Gastrocnemius medialis (tissue), 4 donors: ENCODE data around the gene RXRB. TPM values are rescaled to one million over a fixed set of nuclear protein-coding genes. Genes with fewer than 3 reads are reported as not detected.
"Not testable (repeated sequence)": the region's sequence is repeated elsewhere in the genome, so short reads cannot be mapped to it uniquely, and the experiment has no call there.

Experiments used
- ATAC-seq, 2 donors: fragments of 150-250 bp; one replicate each; pipeline ENCODE4 v1.9.1; 2016
- DNase-seq, 2 donors: peaks; one replicate each; pipeline ENCODE4 v3.0.0-alpha.2; 2019
- H3K27ac ChIP-seq, 4 donors: fragments of 200-600 bp; sonication (generic); 1 replicate in 1 of 4; 2 replicates in 3 of 4; pipeline ENCODE4 v1.5.1; 2016 to 2018; ENCODE audit warnings: mild to moderate bottlenecking in 2 of 4, moderate library complexity in 1 of 4
- H3K27me3 ChIP-seq, 3 donors: fragments of 200-600 bp; sonication (generic) in 2 of 3; 1 replicate in 1 of 3; 2 replicates in 2 of 3; pipeline versions ENCODE4 v1.5.1 to v1.6.0; 2016 to 2019; ENCODE audit warnings: mild to moderate bottlenecking in 1 of 3, moderate library complexity in 1 of 3
- H3K36me3 ChIP-seq, 2 donors: fragments of 200-600 bp; sonication (generic) in 1 of 2; one replicate each; pipeline ENCODE4 v1.5.1; 2017 to 2018
- H3K4me1 ChIP-seq, 2 donors: fragments of 200-600 bp; sonication (generic) in 1 of 2; one replicate each; pipeline ENCODE4 v1.5.1; 2016 to 2017; ENCODE audit warnings: mild to moderate bottlenecking in 2 of 2
- H3K4me3 ChIP-seq, 4 donors: fragments of 200-600 bp; sonication (generic) in 3 of 4; 1 replicate in 1 of 4; 2 replicates in 3 of 4; pipeline ENCODE4 v1.5.1; 2016 to 2019; ENCODE audit warnings: mild to moderate bottlenecking in 2 of 4
- H3K9me3 ChIP-seq, 3 donors: fragments of 200-600 bp; sonication (generic) in 2 of 3; 1 replicate in 1 of 3; 2 replicates in 2 of 3; pipeline ENCODE4 v1.5.1; 2016 to 2019
- POLR2A ChIP-seq, 2 donors: fragments of 450-650 bp; IDR thresholded peaks; one replicate each; pipeline ENCODE4 v1.6.1; 2017; ENCODE audit warnings: antibody characterized with exemption in 2 of 2, mild to moderate bottlenecking in 2 of 2, moderate library complexity in 2 of 2
- in situ Hi-C, 4 donors: fragments of 200-750 bp; cut with MboI; loops; one replicate each; pipeline versions ENCODE4 v1.15.0 to v1.8.0; 2017; ENCODE audit warnings: low sequenced_read_pairs in 4 of 4
- intact Hi-C: fragments of 100-400 bp; cut with DNase I; formaldehyde crosslinking; loops from one replicate; pipeline ENCODE4 v1.15.1; 2023; ENCODE audit warnings: low total_unique reads
- total RNA-seq, 4 donors: library from RNA; depleted of rRNA; stranded (reverse); fragments of >200 nt; gene quantifications; one replicate each; pipeline versions ENCODE4 v1.1.0 to v1.2.3, GENCODE V29; 2016
- TF ChIP-seq, protein P1 (sequence below), 5 experiments: fragments of 450-650 bp in 3 of 5; fragments of 200-600 bp in 2 of 5; sonication (generic) in 2 of 5; IDR thresholded peaks in 4 of 5; conservative IDR thresholded peaks in 1 of 5; 1 replicate in 4 of 5; 2 replicates in 1 of 5; pipeline ENCODE4 v1.5.1; 2016 to 2019; ENCODE audit warnings: antibody characterized with exemption in 5 of 5, mild to moderate bottlenecking in 3 of 5, moderate library complexity in 3 of 5

RXRB gene
- total RNA-seq, 4 donors from 2014 or later: 20.8 to 38.4 (median 24.6) TPM

DNA sequence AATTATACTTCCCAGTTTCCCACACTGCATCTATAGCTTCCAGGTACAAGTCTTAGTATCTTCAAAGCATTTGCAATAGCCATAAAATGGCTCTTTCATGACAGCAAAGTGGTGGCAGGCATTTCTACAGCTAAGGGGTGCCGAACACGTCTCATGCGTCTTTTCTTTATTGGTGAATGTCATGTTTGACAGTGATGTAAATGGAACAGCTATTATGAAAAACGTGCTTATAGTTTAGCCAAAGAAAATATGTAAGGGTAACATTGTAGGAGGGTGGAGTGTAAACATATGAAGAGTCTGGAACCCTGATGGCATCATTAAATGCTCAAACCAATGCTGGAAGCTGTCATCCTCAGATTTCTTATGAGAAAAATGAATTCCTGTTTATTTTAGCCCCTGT lies 46.1 kb downstream of the RXRB start:
- TF ChIP-seq, protein P1, sequence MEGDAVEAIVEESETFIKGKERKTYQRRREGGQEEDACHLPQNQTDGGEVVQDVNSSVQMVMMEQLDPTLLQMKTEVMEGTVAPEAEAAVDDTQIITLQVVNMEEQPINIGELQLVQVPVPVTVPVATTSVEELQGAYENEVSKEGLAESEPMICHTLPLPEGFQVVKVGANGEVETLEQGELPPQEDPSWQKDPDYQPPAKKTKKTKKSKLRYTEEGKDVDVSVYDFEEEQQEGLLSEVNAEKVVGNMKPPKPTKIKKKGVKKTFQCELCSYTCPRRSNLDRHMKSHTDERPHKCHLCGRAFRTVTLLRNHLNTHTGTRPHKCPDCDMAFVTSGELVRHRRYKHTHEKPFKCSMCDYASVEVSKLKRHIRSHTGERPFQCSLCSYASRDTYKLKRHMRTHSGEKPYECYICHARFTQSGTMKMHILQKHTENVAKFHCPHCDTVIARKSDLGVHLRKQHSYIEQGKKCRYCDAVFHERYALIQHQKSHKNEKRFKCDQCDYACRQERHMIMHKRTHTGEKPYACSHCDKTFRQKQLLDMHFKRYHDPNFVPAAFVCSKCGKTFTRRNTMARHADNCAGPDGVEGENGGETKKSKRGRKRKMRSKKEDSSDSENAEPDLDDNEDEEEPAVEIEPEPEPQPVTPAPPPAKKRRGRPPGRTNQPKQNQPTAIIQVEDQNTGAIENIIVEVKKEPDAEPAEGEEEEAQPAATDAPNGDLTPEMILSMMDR (IDR thresholded peaks at IDR 0.05 in 4 of 5, conservative IDR thresholded peaks at IDR 0.05 in 1 of 5): no peak
- TF ChIP-seq POLR2A (IDR thresholded peaks at IDR 0.05): no peak
- intact Hi-C loops: no loop called here
- ATAC-seq: no peak

DNA sequence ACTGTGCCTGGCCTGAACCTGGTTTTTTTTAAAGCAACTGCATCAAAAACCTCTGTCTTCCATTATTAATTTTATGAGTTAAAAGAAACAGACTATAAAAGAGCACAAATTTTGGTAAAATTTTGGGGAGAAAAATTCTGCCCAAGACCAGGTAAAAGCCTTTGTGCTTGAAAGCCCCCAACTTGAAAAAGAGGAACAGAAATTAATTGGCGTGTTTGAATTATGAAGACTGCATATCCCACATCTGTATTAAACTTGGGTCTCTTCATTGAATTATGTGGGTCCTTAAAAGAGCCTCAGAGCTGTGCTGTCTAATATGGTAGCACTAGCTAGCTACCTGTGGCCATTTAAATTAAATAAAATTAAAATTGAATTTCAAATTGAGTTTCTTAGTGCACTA lies 49.4 kb downstream of the RXRB start:
- TF ChIP-seq, protein P1 (IDR thresholded peaks at IDR 0.05 in 4 of 5, conservative IDR thresholded peaks at IDR 0.05 in 1 of 5): no peak
- no peak for TF ChIP-seq POLR2A (IDR thresholded peaks at IDR 0.05)
- no peak for DNase-seq
- peaks cover 0 to 13% (median 11%) of the 10 kb centered on the region in 3 donors for H3K27me3 ChIP-seq
- no peaks in the 10 kb centered on the region for H3K9me3 ChIP-seq
- no peak overlapping the region for H3K4me3 ChIP-seq
- in situ Hi-C loops: no loop called here
- H3K36me3 ChIP-seq: no peaks in the 10 kb centered on the region
- ATAC-seq: no peak
- intact Hi-C loops: no loop called here
- H3K4me1 ChIP-seq: no peaks in the 10 kb centered on the region
- no peak overlapping the region for H3K27ac ChIP-seq

More for the DNA sequence above, 46.1 kb downstream of the RXRB start:
- in situ Hi-C loops: no loop called here
- H3K27me3 ChIP-seq: peaks cover 0 to 12% (median 6%) of the 10 kb centered on the region in 3 donors
- H3K36me3 ChIP-seq: no peaks in the 10 kb centered on the region
- DNase-seq: no peak
- H3K27ac ChIP-seq: no peak overlapping the region
- no peaks in the 10 kb centered on the region for H3K9me3 ChIP-seq
- H3K4me1 ChIP-seq: no peaks in the 10 kb centered on the region
- no peak overlapping the region for H3K4me3 ChIP-seq

DNA sequence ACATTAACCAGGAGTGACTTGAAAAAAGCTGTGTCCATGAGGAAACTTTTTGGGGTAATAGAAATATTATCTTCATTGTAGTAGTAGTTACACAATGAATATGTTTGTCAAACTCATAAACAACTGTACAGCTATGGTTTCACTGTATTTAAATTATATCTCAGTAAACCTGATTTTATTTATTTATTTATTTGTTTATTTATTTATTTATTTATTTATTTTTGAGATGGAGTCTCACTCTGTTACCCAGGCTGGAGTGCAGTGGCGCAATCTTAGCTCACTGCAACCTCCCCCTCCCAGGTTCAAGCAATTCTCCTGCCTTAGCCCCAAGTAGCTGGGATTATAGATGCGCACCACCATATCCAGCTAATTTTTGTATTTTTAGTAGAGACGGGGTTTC lies 49.9 kb downstream of the RXRB start:
- H3K27ac ChIP-seq, H3K36me3 ChIP-seq, H3K4me1 ChIP-seq, H3K4me3 ChIP-seq, in situ Hi-C loops, ATAC-seq, intact Hi-C loops, H3K9me3 ChIP-seq, DNase-seq: not testable (repeated sequence)
- peaks cover 0 to 13% (median 11%) of the 10 kb centered on the region in 3 donors for H3K27me3 ChIP-seq

DNA sequence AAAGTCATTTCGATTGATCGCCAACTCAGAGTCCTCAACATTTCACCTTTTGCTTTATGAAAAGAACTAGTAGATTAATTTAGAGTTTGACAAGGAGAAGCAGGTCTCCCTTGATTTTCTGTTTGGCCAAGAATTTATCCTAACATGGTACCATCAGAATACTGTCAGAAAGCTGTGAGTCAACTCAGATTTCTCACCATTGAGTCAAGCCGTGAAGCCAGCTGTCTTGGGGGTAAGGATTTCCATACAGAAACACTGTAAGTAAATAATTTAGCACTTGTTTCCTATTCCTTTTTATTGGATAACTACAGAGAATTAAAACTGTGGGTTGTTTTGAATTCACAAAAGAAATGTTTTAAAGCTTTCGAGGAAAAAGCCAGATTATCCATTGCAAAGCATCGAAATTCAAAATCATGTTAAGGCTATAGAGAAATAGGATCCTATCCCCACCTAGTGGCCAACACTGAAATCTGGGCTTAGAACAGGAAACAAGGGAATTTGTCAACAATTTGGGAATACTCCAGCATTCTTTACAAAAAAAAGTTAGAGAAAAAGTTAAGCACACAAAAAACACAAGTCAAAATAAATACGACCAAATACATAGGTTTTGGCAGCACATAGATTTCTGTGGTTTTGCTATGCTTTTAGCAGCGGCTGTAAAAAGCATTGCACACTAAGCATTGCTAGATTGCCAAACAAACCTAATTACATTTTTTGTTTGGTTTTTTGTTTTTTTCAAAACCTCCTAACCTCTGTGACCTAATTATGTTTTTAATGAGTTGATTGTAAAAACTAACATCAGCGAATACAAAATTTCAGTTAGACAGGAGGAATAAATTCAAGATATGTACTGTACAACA lies 52.4 kb downstream of the RXRB start:
- no peak overlapping the region for H3K27ac ChIP-seq
- intact Hi-C loops (loop anchor here (1.0 to 10.0 kb wide), 2 partner anchors 30 to 143 kb away; partner anchors contain the start of gene HLA-DOA), in situ Hi-C loops (no loop called here)
- TF ChIP-seq, protein P1 (IDR thresholded peaks at IDR 0.05 in 4 of 5, conservative IDR thresholded peaks at IDR 0.05 in 1 of 5): peak; percentile 41 to 69 (median 59)
- no peak for TF ChIP-seq POLR2A (IDR thresholded peaks at IDR 0.05)
- no peaks in the 10 kb centered on the region for H3K9me3 ChIP-seq
- H3K36me3 ChIP-seq: no peaks in the 10 kb centered on the region
- H3K4me3 ChIP-seq: no peak overlapping the region
- no peak for DNase-seq
- ATAC-seq: no peak
- H3K4me1 ChIP-seq: no peaks in the 10 kb centered on the region
- H3K27me3 ChIP-seq: peaks cover 0 to 16% (median 12%) of the 10 kb centered on the region in 3 donors

DNA sequence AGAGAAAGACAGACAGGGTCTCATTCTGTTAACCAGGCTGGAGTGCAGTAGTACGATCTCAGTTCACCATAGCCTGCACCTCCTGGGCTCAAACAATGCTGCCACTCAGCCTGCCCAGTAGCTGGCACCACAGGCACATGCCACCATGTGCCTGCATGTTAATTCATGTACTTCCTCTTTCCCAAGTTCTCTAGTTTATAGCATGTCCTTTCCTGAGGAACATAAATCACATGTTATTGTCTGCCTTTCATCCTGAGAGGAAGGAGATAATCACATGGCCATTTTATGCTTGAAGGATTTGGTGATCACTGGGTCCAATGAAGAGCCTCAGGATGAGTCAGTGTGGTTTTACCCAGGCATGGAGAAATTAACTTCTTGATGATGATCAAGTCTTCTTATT lies 56.1 kb downstream of the RXRB start:
- no peaks in the 10 kb centered on the region for H3K9me3 ChIP-seq
- H3K27ac ChIP-seq: no peak overlapping the region
- ATAC-seq (no peak), DNase-seq (no peak)
- intact Hi-C loops: loop anchor here (10.0 kb wide), 1 partner anchor 140 kb away; the partner anchor contains the start of gene HLA-DOA
- no peaks in the 10 kb centered on the region for H3K4me1 ChIP-seq
- H3K4me3 ChIP-seq: no peak overlapping the region
- H3K27me3 ChIP-seq: peaks cover 0 to 8% (median 6%) of the 10 kb centered on the region in 3 donors
- TF ChIP-seq, protein P1 (IDR thresholded peaks at IDR 0.05 in 4 of 5, conservative IDR thresholded peaks at IDR 0.05 in 1 of 5): no peak
- no peak for TF ChIP-seq POLR2A (IDR thresholded peaks at IDR 0.05)
- in situ Hi-C loops: no loop called here
- no peaks in the 10 kb centered on the region for H3K36me3 ChIP-seq
